Frontal cortex (tissue), 4 donors: ENCODE measurements around the gene ACSL6. TPM values are rescaled to one million over a fixed set of nuclear protein-coding genes. Genes with fewer than 3 reads are reported as not detected.

Experiments
- DNase-seq, 2 donors: peaks; one replicate each; pipeline ENCODE4 v3.0.0; 2012; ENCODE audit warnings: low spot score in 2 of 2
- FAIRE-seq: peaks from 2 replicates; lab custom pipeline; 2012; peaks lifted over from hg19 to GRCh38; lab: Jason Lieb, UNC
- total RNA-seq: library from RNA; depleted of rRNA; stranded (reverse); fragments of >200 nt; gene quantifications from one replicate; pipeline ENCODE4 v1.2.3, GENCODE V29; 2014
- donor health status: control.
- donor health status: control.
- donor health status: control.

ACSL6 gene
- total RNA-seq, 1 donor from 2014 or later = 34.2 TPM

DNA sequence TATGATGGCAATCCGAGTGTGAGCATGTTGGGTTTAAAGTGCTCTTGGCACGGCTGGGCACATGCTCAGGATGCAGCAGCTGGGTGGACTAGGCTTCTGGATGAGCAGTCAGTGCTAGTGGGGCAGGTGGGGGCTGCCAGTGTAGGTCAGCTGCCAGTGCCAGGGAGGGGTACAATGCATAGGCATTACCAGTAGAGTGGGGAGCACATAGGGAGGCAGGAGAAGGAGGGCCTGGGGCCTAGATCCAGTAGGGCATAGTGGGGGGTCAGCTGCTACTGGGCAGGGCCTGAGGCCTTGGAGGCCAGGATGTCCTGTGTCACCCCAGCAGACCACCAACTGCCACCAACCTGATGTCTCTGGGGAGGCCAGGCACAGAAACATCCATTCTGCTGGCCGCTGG lies 24.2 kb downstream of the ACSL6 start:
- DNase-seq = no peak
- no peak for FAIRE-seq

DNA sequence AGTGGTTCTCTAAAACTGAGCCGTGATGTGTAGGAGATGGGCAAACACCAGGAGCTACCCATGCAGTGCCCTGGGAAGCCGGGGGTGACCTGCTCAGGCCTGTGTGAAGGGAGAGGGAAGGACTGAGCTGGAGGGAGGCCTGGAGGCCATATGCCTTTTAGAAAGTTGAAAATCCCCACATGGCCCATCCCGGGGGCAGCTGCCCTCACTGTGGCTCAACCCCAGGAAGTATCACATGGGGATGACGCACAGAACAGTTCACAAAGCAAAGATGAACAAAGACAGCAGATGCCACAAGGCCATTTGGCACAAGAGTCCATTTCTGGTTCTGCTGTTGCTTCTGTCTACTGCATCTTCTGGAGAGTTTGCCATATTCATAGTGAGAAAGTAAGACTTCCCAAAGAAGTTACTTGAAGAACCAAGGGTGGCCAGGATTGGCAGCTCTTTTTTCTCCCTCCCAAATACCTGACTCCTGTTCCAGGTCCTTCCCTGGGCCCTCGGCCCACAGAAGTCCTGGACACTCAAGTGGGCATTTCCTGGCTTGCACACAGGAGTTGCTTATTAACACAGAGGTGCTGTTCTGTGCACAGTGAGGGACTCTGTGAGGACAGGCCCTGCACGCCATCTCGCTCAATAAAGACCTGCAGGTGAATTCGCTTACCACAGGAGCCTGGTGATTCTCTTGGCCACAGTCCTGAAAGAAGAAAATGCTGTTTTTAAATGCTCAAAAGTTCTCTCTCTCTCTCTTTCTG lies 25.1 kb downstream of the ACSL6 start:
- DNase-seq = no peak

DNA sequence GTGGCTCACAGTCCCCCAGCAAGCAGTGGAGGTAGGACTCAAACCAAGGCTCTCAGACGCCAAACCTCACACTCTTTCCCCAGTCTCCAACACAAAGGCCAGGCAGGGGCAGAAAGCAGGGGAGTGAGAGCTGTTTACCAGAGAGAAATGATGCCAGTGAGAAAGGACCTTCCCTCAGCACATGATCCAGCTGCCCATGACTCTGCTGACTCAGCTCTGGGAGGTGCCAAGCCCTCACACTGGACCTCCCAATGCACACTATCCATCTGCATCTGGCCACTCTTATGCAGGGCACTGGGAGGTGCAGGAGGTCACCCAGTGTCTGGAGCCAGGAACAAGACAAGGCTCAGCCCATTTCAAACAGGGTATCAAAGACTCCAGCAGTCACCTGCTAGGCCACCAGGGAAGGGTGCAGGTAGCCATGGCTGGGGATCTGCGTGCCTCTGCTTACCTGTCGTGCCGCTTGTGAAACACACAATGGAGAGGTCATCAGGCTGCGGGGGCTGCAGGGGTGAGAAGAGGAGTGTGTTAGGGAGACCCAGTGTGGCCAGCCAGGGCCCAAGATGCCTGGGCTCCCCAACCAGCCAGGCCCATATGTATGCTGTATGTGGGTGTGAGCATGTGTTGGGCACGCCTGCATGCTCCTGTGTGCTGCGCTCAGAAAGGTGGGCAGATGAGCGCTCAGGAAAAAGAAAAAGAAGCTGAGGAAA lies 26.3 kb downstream of the ACSL6 start:
- DNase-seq (no peak), FAIRE-seq (no peak)

More for the DNA sequence above, 25.1 kb downstream of the ACSL6 start:
- FAIRE-seq = no peak

DNA sequence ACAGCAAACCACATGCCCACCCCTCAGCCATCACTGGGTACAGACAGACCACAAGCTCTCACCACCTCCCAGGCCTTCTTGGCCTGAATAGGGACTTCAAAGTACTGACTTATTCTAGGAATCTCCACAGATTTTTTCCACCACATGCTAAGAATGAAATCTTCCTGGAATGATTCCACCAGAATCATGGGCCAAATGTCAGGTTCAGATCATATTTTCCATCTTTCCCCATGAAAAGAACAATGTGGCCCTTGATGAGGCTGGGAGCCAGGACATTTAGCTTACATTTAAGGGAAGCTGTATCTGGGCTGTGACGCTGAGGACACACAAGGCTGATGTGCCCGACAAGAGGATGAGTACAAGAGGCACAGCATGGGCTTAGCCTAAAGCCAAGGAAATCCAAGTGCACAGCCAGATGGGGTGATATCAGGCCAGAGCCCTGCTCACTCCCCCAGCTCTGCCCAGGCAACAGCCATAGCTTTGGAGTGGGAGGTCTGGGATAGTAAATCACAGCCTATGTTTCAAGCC lies 28.1 kb downstream of the ACSL6 start:
- DNase-seq (no peak), FAIRE-seq (no peak)

DNA sequence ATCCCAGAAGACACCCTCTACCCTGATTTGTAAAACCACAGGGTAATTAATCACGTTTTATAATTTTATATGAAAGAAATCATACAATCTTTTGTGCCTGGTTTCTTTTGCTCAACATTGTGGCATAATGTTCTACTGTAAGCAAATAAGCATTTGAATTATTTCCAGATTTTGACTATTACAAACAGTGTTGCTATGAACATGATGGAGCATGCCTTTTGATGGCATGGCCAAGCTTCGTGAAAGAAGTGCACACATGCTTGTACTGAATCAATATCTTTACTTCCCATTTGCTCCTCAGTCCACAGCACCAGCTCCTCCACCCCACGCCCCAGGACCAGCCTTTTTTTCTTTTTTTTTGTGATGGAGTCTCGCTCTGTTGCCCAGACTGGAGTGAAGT lies 29.9 kb downstream of the ACSL6 start:
- FAIRE-seq (no peak), DNase-seq (no peak)

DNA sequence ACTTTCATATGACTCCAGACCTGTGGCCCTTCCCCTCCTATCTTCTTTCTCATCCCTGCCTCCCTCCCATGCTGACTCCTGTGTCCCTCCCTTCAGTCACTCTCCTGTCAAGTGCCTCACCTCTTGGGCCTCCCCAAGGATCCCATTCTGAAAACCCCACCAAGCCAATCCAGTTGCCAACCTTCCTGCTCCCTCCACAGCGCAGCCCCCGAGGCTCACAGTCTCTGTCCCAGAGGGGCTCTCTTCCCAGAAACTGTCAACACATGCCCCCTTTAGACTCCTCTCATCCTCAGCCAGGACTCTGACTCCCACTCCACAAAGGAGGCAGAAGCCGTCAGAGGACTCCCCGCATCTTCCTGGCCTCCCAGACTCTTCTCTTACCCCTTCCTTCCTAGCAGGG lies 30.8 kb downstream of the ACSL6 start:
- FAIRE-seq (no peak), DNase-seq (no peak)

DNA sequence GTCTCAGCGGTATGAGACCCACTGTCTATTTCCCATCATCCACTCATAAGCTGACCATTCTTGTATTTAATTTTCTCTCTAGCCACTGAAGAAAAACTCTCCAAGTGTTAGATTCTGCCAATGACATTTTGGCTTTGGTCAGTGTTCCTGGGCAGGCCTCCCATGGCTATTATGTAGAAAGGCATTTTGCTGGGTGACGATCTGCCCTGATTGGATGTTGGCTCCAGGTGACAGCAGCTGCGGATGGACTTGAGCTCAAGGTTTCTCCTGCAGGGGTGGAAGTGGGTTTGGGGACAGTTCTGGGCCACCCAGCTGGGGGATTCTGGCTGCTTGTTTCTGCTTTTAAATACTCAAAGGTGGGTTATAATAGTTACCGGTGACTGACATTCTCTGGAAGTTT lies 31.6 kb downstream of the ACSL6 start:
- DNase-seq (no peak), FAIRE-seq (no peak)

DNA sequence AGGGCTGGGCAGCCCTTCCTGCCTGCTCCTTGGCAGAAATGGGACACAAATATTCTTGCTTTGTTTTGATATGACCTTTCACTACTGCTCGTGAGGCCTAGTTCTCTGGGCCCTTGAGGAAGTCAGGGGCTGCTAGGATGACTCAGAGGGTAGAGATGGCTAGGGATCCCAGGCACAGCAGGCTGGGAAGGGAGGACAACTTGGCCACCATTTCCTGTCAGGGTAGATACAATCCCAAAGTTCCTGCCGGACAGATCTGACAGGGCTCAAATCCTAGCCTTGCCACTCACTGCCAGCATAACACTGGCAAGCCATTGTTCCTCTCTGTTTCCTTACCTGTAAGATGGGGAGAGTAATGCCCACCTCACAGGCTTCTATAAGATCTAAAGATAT lies 34.2 kb downstream of the ACSL6 start:
- no peak for FAIRE-seq
- no peak for DNase-seq

DNA sequence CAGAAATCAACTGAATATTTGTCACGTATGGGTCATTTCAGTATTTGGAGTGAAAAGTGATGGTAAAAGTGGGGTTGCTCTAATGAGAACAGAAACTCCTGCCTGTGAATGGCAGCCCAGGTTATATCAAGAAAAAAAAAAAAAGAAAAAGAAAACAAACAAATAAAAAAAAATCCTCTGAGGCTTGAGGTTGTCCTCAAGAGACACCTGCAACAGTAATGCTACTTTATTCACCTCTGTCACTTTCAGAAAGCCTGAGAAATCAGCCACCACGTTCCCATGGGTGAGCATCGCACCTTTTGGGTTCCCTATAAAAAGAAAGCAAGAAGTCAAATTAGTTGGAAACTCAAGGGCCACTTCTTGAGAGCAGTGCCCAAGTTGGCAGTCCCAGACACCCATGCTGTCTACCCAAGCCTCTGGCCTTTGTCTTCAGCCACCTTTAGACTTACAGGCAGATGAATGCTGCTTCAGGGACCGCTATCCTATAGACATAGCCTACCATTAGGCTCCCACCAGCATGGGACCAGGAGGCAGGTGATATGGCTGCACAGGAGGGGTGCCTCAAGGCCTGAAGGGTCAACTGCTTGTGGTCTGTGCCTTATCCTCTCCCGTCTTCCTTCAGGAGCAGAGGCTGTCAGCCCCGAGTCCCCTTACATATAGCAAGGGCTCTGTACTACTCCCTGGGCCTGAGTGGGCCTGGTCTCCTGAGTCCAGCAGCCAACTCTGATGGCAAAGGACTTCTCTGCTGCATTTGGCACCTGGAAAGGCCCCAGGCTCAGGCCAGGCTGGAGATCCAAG lies 34.8 kb downstream of the ACSL6 start:
- no peak for DNase-seq
- no peak for FAIRE-seq

DNA sequence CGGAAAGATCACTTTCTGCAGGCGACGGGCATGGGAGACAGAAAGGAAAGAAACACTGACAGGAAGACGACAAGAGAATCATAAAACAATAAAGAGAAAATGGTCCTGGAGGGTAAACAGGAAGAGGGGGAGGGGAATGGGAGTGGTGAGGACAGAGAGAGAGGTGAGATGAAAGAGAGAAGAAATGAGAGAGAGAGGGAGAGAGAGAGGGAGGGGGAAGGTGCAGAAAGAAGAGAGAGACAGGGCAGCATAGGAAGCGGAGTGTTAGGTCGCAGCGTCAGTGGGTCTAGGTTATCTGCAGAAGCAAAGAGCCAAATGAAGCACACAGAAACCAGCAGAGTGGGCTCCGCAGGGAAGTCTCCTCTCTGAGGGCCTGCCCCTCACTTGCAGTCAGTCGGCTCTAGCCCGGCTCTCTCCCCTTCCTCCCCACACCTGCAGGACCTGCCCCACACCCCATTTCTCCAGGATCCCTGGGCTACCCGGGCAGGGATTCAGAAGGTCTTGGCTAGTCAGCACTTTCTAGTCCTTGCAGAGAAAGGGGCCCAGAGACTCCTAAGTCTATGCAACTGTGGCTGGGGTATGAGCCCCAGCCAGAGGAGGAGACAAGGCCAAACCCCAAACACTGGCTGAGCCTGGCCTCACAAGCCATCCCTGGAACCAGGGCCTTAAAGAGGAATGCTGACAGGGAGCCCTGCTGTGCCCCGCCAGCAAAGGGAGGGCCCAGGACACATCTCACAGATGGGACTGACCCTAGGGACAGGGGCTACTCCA lies 36.3 kb downstream of the ACSL6 start:
- FAIRE-seq (no peak), DNase-seq (no peak)

DNA sequence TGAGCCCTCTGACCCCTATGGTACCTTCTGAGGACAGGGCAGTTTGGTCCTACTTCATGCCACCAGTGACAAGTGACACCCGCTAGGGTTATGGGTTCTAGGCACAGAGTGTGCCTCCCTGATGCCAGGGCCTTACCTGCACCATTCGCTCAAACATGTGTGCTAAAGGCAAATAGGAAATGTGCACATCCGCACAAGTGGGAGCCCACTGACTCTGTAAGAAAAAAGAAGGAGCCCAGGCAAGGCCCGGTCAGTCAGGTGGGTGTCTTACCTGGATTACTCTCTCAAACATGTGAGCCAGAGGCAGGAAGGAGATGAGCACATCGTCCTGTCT lies 36.9 kb downstream of the ACSL6 start:
- DNase-seq = no peak
- no peak for FAIRE-seq

DNA sequence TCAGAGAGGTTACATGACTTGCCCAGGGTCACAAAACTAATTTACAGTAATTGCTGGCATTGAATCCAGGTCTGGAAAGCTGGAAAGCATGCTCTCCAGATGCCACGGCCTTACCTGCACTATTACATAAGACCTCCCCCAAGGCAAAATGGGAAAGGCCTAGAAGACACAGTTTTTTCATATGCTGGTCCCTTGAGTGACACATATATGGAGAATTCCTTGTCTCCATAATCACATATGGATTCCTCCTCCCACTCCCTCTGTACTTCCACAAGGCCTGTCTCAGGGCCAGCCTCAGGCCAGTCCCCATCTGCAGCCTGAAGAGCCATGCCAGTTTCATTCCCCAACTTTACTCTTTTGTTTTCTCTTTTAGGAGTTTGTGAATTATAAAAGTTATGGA lies 37.4 kb downstream of the ACSL6 start:
- no peak for DNase-seq
- FAIRE-seq = no peak

DNA sequence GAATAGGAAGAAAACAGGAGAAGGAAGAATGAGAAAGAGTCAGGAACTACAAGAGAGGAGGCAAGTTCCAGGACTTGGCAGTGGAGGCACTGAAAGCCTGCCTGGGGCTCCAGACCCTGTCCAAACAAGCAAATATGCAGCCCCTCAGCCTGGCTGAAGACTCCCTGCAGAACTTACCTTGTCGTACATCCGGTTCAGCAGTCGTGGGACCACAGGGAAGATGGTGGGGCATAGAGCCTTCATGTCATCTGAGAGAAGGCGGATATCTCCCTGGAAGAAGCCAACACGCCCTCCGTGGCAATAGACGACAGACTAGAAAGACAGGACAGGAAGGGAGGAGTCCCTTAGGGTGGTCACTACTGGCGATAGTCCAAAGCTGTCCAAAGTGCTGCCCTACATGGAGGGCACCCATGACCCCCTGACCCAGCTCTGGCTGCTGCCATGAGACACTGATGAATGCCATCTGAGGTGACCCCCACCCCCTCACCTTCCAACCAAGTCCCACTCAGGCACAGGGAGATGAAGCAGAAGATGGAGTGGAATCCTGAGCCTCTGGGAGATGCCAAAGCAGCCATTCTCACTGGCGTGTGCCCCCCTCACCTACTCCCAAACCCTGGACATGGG lies 38.3 kb downstream of the ACSL6 start:
- no peak for DNase-seq
- FAIRE-seq = no peak

DNA sequence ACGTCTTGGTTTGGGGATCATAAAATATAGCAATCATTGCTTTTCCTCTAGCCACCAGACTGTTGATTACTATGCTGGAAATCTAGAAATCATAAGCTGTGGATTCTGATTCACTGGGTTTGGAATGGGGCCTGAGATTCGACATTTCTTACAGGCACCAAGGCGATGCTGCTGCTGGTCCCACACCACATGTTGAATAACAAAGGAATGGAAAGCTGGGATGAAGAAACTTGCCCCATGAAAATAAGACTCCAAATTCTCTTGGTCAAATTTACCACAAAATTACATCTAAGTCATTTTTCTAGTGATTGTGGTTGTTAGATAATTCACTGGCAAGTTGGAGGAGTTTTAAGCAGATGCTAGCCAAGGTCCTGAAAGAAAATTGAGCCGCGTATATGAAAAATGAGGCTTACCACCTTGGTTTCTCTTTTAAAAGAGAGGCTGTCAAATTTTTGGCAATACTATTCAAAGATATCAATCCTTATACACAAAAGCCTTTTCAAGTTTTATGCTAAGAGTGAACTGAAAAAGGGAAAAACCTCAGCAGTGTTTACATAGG lies 43.0 kb downstream of the ACSL6 start:
- no peak for DNase-seq

DNA sequence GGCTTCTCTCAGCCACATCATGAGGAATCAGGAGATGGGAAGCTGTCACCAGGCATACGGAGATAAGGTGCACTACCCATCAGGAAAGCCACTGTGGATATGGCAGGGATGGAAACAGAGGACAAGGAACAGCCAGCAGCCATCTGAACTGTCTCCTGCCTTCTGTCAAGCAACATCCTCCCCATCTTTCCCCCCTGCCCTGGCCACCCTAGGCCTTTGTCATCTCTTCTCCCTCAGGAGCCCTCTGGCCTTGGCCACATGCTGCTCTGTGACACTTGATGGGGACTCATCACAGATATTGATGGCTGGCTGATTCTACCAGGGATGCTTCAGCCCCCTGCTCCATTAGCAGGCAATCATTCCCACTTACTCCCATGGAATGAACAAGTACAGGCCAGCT lies 44.9 kb downstream of the ACSL6 start:
- DNase-seq = no peak
- FAIRE-seq = no peak

More for the DNA sequence above, 43.0 kb downstream of the ACSL6 start:
- no peak for FAIRE-seq

DNA sequence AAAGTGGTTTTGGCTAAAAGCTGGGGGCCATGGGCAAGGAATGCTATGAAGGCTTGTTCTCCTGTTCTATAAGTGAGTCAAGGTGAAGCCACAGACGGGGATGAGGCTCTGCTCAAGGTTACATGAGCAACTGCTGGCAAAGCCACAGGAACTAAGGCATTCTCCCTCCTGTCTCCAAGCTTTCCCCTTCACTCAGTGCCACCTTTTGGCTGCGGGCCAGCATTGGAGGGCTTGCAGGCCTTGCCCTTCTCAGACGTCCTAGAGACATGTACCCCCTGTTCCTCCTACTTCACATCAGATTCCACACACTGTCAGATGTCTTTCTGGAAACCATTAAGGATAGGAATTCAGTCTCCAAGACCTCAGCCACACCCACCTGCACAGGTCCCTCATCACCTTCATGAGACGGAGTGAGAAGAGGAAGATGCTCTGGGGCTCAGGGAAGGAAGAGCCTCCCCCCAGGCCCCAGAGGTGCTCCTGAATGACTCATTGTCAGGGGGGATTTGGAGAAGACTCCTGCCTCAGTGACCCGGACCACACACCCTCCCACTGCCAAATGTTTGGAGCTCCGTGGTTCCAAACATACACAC lies 45.5 kb downstream of the ACSL6 start:
- FAIRE-seq (no peak), DNase-seq (no peak)

DNA sequence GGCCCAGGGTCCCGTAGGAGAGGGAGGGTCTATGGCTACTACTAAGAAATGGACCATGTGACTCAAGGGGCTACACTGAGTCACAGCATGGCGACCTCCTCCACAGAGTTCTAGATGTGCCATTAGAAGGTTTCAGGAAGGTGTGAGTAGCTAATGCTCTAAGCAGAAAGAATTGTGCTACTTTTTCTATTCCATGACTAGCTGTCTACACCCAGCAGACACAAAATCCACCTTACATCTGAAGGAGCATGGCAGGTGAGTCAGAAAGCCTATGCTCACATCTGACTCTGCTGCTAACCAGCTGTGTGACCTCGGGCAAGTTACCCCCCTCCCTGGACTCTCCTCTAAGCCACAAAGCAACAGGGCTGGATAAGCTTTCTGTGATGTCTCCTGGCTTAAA lies 51.6 kb downstream of the ACSL6 start:
- DNase-seq (no peak), FAIRE-seq (no peak)

DNA sequence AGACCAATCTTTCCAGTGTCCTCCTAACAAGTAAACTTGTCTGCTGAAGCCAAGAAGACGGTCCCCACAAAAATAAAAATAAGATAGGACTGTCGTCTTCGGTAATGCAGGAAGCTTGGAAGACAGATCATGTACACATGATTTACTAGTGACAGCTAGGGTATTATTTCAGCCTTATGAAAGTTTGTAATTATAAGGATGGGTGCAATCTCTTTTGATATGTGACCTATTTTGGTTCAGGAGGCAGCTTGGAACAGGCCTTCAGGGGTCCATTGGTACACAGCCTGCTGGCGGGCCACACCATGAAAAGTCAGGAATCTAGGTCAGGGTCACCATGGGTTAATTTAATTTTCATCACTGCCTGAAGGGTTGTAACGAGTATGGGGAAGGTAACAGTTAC lies 52.3 kb downstream of the ACSL6 start:
- DNase-seq (no peak), FAIRE-seq (no peak)
